ENCODE measurements around the gene RAPGEF2. TPM values are rescaled to one million over a fixed set of nuclear protein-coding genes. Genes with fewer than 3 reads are reported as not detected.
"Not testable (repeated sequence)": the region's sequence is repeated elsewhere in the genome, so short reads cannot be mapped to it uniquely, and the experiment has no call there.

The RAPGEF2 gene
- total RNA-seq, 4 donors from 2014 or later: 60.2 to 109 (median 79.7) TPM

GRCh38 chr4:159175989-159176375, 73.1 kb downstream of the RAPGEF2 start:
- Histone ChIP-seq H3K27me3 (no peaks in the 10 kb centered on the region), H3K4me1 (peaks cover 27 to 50% of the 10 kb centered on the region in 2 donors), H3K4me3 (replicated peaks in 1 of 3) (no peak overlapping the region), H3K9me3 (no peaks in the 10 kb centered on the region), H3K27ac (peak overlapping the region in 2 of 3 donors; percentile 37 to 50), H3K36me3 (no peaks in the 10 kb centered on the region)
- 69 to 77% methylated on average over 4 of the region's 4 CpGs for WGBS, 2 donors
- no peak for DNase-seq
- intact Hi-C loops (cut with DNase I): loop anchor here (10.0 kb wide), 3 partner anchors 71 to 441 kb away; partner anchors contain the start of gene RAPGEF2
- TF ChIP-seq CTCF (IDR thresholded peaks at IDR 0.05): no peak

- TF ChIP-seq CTCF (IDR thresholded peaks at IDR 0.05): no peak
- no peak for TF ChIP-seq POLR2A (IDR thresholded peaks at IDR 0.05)
- H3K27me3 ChIP-seq: no peaks in the 10 kb centered on the region
- DNase-seq: no peak
- WGBS, 2 donors: 63 to 85% methylated on average over 5 of the region's 5 CpGs
- no peak overlapping the region for H3K27ac ChIP-seq
- no peak overlapping the region for H3K4me3 ChIP-seq (replicated peaks in 1 of 3)
- H3K36me3 ChIP-seq: no peaks in the 10 kb centered on the region
- peaks cover 23 to 44% of the 10 kb centered on the region in 2 donors for H3K4me1 ChIP-seq
- H3K9me3 ChIP-seq: no peaks in the 10 kb centered on the region
- intact Hi-C loops (cut with DNase I): loop anchor here (10.0 kb wide), 3 partner anchors 73 to 443 kb away; partner anchors contain the start of gene RAPGEF2
Measured at GRCh38 chr4:159177265-159178150, 74.6 kb downstream of the RAPGEF2 start.

GRCh38 chr4:159178151-159178546, 75.3 kb downstream of the RAPGEF2 start:
- H3K4me1 ChIP-seq: peaks cover 22 to 44% of the 10 kb centered on the region in 2 donors

GRCh38 chr4:159178979-159179969, 76.4 kb downstream of the RAPGEF2 start:
- H3K9me3 ChIP-seq: no peaks in the 10 kb centered on the region
- intact Hi-C loops (cut with DNase I): loop anchor here (10.0 kb wide), 3 partner anchors 74 to 444 kb away; partner anchors contain the start of gene RAPGEF2
- DNase-seq: no peak
- H3K4me1 ChIP-seq: peaks cover 19 to 44% of the 10 kb centered on the region in 2 donors
- no peak overlapping the region for H3K4me3 ChIP-seq (replicated peaks in 1 of 3)
- H3K36me3 ChIP-seq: no peaks in the 10 kb centered on the region
- H3K27me3 ChIP-seq: no peaks in the 10 kb centered on the region
- 58 to 60% methylated on average over 3 of the region's 3 CpGs for WGBS, 2 donors
- peak overlapping the region in 2 of 3 donors; percentile 21 to 43 for H3K27ac ChIP-seq
- TF ChIP-seq POLR2A (IDR thresholded peaks at IDR 0.05): no peak
- TF ChIP-seq CTCF (IDR thresholded peaks at IDR 0.05): no peak

More at GRCh38 chr4:159178151-159178546, 75.3 kb downstream of the RAPGEF2 start:
- WGBS, 2 donors: 73 to 78% methylated on average over 2 of the region's 2 CpGs
- no peak overlapping the region for H3K4me3 ChIP-seq (replicated peaks in 1 of 3)
- no peak for TF ChIP-seq POLR2A (IDR thresholded peaks at IDR 0.05)
- TF ChIP-seq CTCF (IDR thresholded peaks at IDR 0.05): no peak
- H3K36me3 ChIP-seq: no peaks in the 10 kb centered on the region
- H3K27me3 ChIP-seq: no peaks in the 10 kb centered on the region
- H3K9me3 ChIP-seq: no peaks in the 10 kb centered on the region
- no peak overlapping the region for H3K27ac ChIP-seq
- DNase-seq: no peak
- intact Hi-C loops (cut with DNase I): loop anchor here (10.0 kb wide), 3 partner anchors 73 to 443 kb away; partner anchors contain the start of gene RAPGEF2

- peaks cover 7 to 21% of the 10 kb centered on the region in 2 donors for H3K4me1 ChIP-seq
- intact Hi-C loops (cut with DNase I); DNase-seq; H3K27ac ChIP-seq; H3K9me3 ChIP-seq; H3K4me3 ChIP-seq (replicated peaks in 1 of 3); H3K36me3 ChIP-seq; H3K27me3 ChIP-seq: not testable (repeated sequence)
- 96 to 97% methylated on average over 3 to 4 of the region's 4 CpGs for WGBS, 2 donors
Measured at GRCh38 chr4:159183885-159184605, 81.2 kb downstream of the RAPGEF2 start.

All from thyroid gland (tissue), 4 donors.